Suprapubic skin (tissue), 4 donors: ENCODE measurements around the gene RAB42.

ENCODE experiments used
- POLR2A ChIP-seq, 2 donors: fragments of 450-650 bp; IDR thresholded peaks; one replicate each; pipeline ENCODE4 v1.6.1; 2017; ENCODE audit warnings: antibody characterized with exemption in 2 of 2, mild to moderate bottlenecking in 2 of 2, moderate library complexity in 2 of 2
- POLR2AphosphoS5 ChIP-seq, 3 donors: sonication (generic); formaldehyde crosslinking; IDR thresholded peaks; one replicate each; pipeline ENCODE4 v1.6.1; 2017; ENCODE audit warnings: antibody characterized with exemption in 3 of 3
- TF ChIP-seq, protein P1 (sequence below), 2 donors: fragments of 200-600 bp in 1 of 2; fragments of 450-650 bp in 1 of 2; sonication (generic) in 1 of 2; IDR thresholded peaks; one replicate each; pipeline ENCODE4 v1.5.1; 2016 to 2019; ENCODE audit warnings: antibody characterized with exemption in 2 of 2, mild to moderate bottlenecking in 1 of 2, moderate library complexity in 1 of 2

GRCh38 chr1:28573564-28573963 is 18.5 kb upstream of the RAB42 start:
- TF ChIP-seq, protein P1, sequence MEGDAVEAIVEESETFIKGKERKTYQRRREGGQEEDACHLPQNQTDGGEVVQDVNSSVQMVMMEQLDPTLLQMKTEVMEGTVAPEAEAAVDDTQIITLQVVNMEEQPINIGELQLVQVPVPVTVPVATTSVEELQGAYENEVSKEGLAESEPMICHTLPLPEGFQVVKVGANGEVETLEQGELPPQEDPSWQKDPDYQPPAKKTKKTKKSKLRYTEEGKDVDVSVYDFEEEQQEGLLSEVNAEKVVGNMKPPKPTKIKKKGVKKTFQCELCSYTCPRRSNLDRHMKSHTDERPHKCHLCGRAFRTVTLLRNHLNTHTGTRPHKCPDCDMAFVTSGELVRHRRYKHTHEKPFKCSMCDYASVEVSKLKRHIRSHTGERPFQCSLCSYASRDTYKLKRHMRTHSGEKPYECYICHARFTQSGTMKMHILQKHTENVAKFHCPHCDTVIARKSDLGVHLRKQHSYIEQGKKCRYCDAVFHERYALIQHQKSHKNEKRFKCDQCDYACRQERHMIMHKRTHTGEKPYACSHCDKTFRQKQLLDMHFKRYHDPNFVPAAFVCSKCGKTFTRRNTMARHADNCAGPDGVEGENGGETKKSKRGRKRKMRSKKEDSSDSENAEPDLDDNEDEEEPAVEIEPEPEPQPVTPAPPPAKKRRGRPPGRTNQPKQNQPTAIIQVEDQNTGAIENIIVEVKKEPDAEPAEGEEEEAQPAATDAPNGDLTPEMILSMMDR (IDR thresholded peaks at IDR 0.05): no peak
- TF ChIP-seq POLR2A (IDR thresholded peaks at IDR 0.05): no peak
- no peak for TF ChIP-seq POLR2AphosphoS5 (IDR thresholded peaks at IDR 0.05)
